Measurements from ENCODE around the gene TJP3. TPM values are rescaled to one million over a fixed set of nuclear protein-coding genes. Genes with fewer than 3 reads are reported as not detected.

The TJP3 gene
- total and polyA plus RNA-seq, 2 experiments from 2014 or later, result 18.2 to 23.9 TPM

- Histone ChIP-seq H3K27me3 (ENCODE audit: insufficient read depth) (no peaks in the 10 kb centered on the region), H3K27ac (ENCODE audit: low read depth) (no peak overlapping the region), H3K36me3 (ENCODE audit: insufficient read depth) (no peaks in the 10 kb centered on the region), H4K20me1 (replicated peaks; ENCODE audit: insufficient read depth) (no peaks in the 10 kb centered on the region), H3K9me2 (ENCODE audit: insufficient read depth) (no peaks in the 10 kb centered on the region), H3K79me2 (replicated peaks; ENCODE audit: insufficient read depth) (no peaks in the 10 kb centered on the region), H3K4me2 (no peak overlapping the region), H3F3A (replicated peaks; ENCODE audit: low read depth) (no peaks in the 10 kb centered on the region), H2AFZ (no peak overlapping the region), H3K4me3 (no peak overlapping the region), H3K4me1 (ENCODE audit: insufficient read depth) (no peaks in the 10 kb centered on the region)
- no peak overlapping the region for H3K4me3 Mint-ChIP-seq
- H3K4me1 Mint-ChIP-seq, result peaks cover 8% of the 10 kb centered on the region
- H3K9me3 Mint-ChIP-seq, result peaks cover 6% of the 10 kb centered on the region; the same call in 1 of the 3 replicates
- ATAC-seq (no peak), DNase-seq (ENCODE audit: low spot score) (no peak)
- peaks cover 5% of the 10 kb centered on the region for H3K27me3 Mint-ChIP-seq (ENCODE audit: insufficient read depth, low read depth, poor library complexity)
- no peaks in the 10 kb centered on the region for H3K36me3 Mint-ChIP-seq (ENCODE audit: low read depth)
- no peak overlapping the region for H3K27ac Mint-ChIP-seq
- TF ChIP-seq ZNF114 (CRISPR knock-in tag; IDR thresholded peaks at IDR 0.05) (no peak), EZH2phosphoT487 (IDR thresholded peaks at IDR 0.05; ENCODE audit: unreplicated experiment) (no peak), CREB1 (CRISPR knock-in tag; IDR thresholded peaks at IDR 0.05; ENCODE audit: low read depth) (no peak), ZNF462 (CRISPR knock-in tag; IDR thresholded peaks at IDR 0.05) (no peak), NANOG (IDR thresholded peaks at IDR 0.05; ENCODE audit: borderline replicate concordance) (no peak), STAT1 (IDR thresholded peaks at IDR 0.05; ENCODE audit: unreplicated experiment) (no peak), EZH2 (IDR thresholded peaks at IDR 0.05; ENCODE audit: low read depth, unreplicated experiment) (no peak), CTCF (conservative IDR thresholded peaks at IDR 0.05; ENCODE audit: low read depth in 2 of 2) (no peak), ZNF331 (CRISPR knock-in tag; IDR thresholded peaks at IDR 0.05; ENCODE audit: low read depth) (no peak), JUNB (IDR thresholded peaks at IDR 0.05; ENCODE audit: unreplicated experiment) (no peak), ETS1 (IDR thresholded peaks at IDR 0.05) (no peak), POLR2AphosphoS5 (IDR thresholded peaks at IDR 0.05; ENCODE audit: low read depth) (no peak)
- TF ChIP-seq, protein P1, sequence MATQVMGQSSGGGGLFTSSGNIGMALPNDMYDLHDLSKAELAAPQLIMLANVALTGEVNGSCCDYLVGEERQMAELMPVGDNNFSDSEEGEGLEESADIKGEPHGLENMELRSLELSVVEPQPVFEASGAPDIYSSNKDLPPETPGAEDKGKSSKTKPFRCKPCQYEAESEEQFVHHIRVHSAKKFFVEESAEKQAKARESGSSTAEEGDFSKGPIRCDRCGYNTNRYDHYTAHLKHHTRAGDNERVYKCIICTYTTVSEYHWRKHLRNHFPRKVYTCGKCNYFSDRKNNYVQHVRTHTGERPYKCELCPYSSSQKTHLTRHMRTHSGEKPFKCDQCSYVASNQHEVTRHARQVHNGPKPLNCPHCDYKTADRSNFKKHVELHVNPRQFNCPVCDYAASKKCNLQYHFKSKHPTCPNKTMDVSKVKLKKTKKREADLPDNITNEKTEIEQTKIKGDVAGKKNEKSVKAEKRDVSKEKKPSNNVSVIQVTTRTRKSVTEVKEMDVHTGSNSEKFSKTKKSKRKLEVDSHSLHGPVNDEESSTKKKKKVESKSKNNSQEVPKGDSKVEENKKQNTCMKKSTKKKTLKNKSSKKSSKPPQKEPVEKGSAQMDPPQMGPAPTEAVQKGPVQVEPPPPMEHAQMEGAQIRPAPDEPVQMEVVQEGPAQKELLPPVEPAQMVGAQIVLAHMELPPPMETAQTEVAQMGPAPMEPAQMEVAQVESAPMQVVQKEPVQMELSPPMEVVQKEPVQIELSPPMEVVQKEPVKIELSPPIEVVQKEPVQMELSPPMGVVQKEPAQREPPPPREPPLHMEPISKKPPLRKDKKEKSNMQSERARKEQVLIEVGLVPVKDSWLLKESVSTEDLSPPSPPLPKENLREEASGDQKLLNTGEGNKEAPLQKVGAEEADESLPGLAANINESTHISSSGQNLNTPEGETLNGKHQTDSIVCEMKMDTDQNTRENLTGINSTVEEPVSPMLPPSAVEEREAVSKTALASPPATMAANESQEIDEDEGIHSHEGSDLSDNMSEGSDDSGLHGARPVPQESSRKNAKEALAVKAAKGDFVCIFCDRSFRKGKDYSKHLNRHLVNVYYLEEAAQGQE (IDR thresholded peaks at IDR 0.05; ENCODE audit: unreplicated experiment), result no peak
Measured at GRCh38 chr19:3775374-3775711, 67.2 kb downstream of the TJP3 start.

Measured in GM23338 (cell line).